Measurements from ENCODE around the gene EPN2.
"Not testable (repeated sequence)": the region's sequence is repeated elsewhere in the genome, so short reads cannot be mapped to it uniquely, and the experiment has no call there.

- TF ChIP-seq, protein P1, sequence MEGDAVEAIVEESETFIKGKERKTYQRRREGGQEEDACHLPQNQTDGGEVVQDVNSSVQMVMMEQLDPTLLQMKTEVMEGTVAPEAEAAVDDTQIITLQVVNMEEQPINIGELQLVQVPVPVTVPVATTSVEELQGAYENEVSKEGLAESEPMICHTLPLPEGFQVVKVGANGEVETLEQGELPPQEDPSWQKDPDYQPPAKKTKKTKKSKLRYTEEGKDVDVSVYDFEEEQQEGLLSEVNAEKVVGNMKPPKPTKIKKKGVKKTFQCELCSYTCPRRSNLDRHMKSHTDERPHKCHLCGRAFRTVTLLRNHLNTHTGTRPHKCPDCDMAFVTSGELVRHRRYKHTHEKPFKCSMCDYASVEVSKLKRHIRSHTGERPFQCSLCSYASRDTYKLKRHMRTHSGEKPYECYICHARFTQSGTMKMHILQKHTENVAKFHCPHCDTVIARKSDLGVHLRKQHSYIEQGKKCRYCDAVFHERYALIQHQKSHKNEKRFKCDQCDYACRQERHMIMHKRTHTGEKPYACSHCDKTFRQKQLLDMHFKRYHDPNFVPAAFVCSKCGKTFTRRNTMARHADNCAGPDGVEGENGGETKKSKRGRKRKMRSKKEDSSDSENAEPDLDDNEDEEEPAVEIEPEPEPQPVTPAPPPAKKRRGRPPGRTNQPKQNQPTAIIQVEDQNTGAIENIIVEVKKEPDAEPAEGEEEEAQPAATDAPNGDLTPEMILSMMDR (IDR thresholded peaks at IDR 0.05): not testable (repeated sequence)
- TF ChIP-seq POLR2A (IDR thresholded peaks at IDR 0.05): not testable (repeated sequence)
These were observed 621 bp upstream of the EPN2 start for GRCh38 chr17:19236351-19237138.

Data from testis (tissue), 2 donors.